Measurements from ENCODE around the gene ARHGAP24. TPM values are rescaled to one million over a fixed set of nuclear protein-coding genes. Genes with fewer than 3 reads are reported as not detected.

ARHGAP24 gene
- total RNA-seq, 2 donors from 2014 or later: 1.0 TPM; not detected in 1

DNA sequence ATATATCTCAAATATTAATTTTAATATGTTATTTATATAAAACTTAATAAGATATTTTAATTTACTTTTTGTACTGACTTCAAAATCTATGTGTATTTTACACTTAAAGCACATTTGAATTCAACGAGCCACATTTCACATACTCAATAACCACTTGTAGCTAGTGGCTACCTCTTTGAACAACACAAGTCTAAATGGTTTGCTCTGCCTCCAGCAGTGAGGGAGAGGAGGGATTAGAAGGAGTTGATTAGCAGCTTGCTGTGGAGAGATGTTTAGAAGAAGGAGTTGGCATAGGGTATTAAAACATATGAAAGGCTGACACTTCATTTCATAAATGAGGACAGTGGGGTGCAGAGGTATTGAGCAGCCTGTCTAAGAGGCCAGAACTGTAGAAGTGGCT is 124.0 kb downstream of the ARHGAP24 start:
- Mint-ChIP-seq H3K9me3 (peaks cover 11% of the 10 kb centered on the region), H3K4me3 (no peak overlapping the region), H3K27me3 (no peaks in the 10 kb centered on the region), H3K4me1 (ENCODE audit: low read depth in 2 of 2) (no peaks in the 10 kb centered on the region), H3K36me3 (peaks cover 4% of the 10 kb centered on the region), H3K27ac (no peak overlapping the region)
- DNase-seq (ENCODE audit: low spot score) (no peak), ATAC-seq (no peak)

DNA sequence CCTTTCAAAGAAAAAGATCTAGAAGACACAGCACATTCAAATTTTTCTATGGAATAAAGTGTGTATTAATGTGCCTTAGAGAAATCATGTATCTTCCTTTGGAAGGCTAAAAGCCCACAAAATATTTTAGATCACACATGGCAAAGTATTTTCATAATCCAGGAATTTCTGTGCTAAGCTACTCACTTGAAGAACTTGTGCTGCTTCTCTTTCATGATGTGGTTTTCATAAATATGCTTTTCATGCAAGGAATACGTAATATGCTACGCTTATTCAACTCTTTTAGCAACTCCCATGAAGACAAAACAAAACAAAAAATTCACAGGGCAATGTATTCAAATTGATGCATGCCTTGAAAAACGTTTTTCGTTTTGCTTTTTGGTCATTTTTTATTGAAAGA is 125.6 kb downstream of the ARHGAP24 start:
- no peaks in the 10 kb centered on the region for H3K36me3 Mint-ChIP-seq
- no peaks in the 10 kb centered on the region for H3K4me1 Mint-ChIP-seq (ENCODE audit: low read depth in 2 of 2)
- ATAC-seq (no peak), DNase-seq (ENCODE audit: low spot score) (no peak)
- H3K27me3 Mint-ChIP-seq: no peaks in the 10 kb centered on the region
- H3K4me3 Mint-ChIP-seq: no peak overlapping the region
- peaks cover 8% of the 10 kb centered on the region for H3K9me3 Mint-ChIP-seq
- no peak overlapping the region for H3K27ac Mint-ChIP-seq

DNA sequence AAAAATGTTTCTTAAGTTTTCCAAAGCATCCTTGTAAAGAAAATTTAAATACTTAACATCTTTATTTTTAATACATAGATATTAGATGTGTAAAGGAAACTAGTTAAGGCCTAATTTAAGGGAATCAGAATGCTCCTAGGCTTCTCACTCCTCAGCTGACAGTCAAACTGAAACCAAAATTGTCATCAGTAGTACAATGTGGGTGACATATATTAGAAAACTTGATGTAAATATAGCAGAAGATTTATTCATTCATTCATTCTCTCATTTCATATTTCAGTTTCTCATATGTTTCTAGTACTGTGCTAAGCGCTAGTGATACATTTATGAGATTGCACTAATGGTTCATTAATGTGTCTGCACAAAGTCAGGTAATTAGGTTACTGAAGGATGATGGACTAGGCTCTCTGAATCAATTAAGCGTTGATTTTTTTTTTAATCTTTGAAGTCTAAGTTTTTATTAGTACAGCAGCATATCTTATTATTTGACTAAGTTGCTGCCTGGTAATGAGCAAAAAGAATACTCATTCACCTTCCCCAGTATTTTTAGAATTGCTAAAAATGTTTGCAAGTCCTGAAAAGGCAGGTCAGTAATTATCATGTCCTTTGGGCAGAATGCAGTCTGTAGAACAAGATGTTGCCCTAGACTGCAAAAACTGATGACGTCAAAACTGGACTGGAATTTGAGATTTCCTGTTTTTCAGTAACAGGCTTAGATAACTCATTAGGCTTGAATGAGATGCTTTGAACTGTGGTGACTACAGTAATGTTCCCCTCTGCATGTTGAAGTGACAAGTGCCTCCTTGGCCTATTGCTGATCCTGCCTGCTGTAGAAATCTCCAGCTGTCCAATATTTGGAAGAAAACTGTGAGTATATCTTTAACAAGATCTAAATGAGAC is 128.7 kb downstream of the ARHGAP24 start:
- DNase-seq (ENCODE audit: low spot score) (no peak), ATAC-seq (no peak)
- Mint-ChIP-seq H3K4me1 (ENCODE audit: low read depth in 2 of 2) (no peaks in the 10 kb centered on the region), H3K36me3 (no peaks in the 10 kb centered on the region), H3K27ac (no peak overlapping the region), H3K9me3 (peaks cover 15% of the 10 kb centered on the region), H3K4me3 (no peak overlapping the region), H3K27me3 (no peaks in the 10 kb centered on the region)

DNA sequence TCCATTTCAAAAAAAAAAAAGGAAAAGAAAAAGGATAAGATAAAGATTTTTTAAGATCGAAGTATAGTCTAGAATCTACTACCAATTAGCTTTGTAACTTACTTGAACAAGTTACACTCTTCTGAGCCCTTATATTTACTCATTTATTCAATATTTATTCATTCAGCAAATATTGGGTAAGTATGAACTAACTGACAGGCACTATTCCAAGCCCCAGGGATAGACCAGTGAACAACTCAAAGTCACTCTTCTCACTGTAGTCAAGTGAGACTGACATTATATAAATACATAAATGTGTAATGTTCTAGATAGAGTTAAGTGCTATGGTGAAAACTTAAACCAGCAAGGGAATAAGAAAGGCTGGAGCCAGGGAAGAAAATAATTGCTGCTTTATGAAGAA is 131.6 kb downstream of the ARHGAP24 start:
- peaks cover 10% of the 10 kb centered on the region for H3K9me3 Mint-ChIP-seq
- no peaks in the 10 kb centered on the region for H3K36me3 Mint-ChIP-seq
- no peak overlapping the region for H3K27ac Mint-ChIP-seq
- no peak overlapping the region for H3K4me3 Mint-ChIP-seq
- DNase-seq (ENCODE audit: low spot score): no peak
- H3K27me3 Mint-ChIP-seq: no peaks in the 10 kb centered on the region
- no peaks in the 10 kb centered on the region for H3K4me1 Mint-ChIP-seq (ENCODE audit: low read depth in 2 of 2)
- no peak for ATAC-seq

DNA sequence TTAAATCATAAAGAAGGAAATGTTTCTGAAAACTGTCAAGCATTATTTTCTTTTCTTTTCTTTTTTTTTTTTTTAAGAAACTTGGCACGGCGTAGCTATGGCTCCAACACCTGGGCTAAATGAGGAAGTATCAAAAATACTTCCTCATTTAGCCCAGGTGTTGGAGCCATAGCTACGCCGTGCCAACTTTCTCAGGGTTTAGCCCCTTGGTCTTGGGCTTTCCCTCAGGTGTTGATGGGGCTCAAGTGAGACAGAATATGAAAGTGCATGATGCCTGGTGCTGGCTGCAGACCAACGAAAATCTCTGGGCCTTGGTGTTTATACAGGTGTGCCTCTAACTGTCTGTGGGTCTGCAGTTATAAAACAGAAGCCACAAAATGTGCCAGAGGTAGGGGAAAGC is 132.7 kb downstream of the ARHGAP24 start:
- no peak overlapping the region for H3K4me3 Mint-ChIP-seq
- DNase-seq (ENCODE audit: low spot score) (no peak), ATAC-seq (no peak)
- H3K9me3 Mint-ChIP-seq: peaks cover 10% of the 10 kb centered on the region
- H3K4me1 Mint-ChIP-seq (ENCODE audit: low read depth in 2 of 2): no peaks in the 10 kb centered on the region
- H3K27me3 Mint-ChIP-seq: no peaks in the 10 kb centered on the region
- H3K27ac Mint-ChIP-seq: no peak overlapping the region
- no peaks in the 10 kb centered on the region for H3K36me3 Mint-ChIP-seq

DNA sequence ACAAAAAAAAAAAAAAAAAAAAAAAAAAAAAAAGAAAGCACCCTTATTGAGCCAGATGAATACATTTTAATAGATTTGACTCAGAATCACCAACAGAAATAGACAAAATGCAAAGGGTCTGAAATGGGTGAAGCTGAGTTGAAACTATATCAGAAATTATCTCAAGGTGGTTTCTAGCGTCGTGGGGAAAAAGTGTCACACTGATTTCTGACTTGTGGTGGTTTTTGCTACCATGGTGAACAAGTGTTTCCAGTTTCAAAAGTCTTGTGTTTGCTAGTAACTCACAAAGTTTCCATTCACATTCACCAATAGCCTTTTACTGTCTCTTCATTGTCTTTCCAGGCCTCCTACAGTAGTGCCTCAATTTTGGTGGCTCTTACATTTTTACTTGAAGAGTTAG is 135.5 kb downstream of the ARHGAP24 start:
- Mint-ChIP-seq H3K36me3 (no peaks in the 10 kb centered on the region), H3K4me1 (ENCODE audit: low read depth in 2 of 2) (no peaks in the 10 kb centered on the region), H3K27ac (no peak overlapping the region), H3K9me3 (peaks cover 10% of the 10 kb centered on the region), H3K4me3 (no peak overlapping the region), H3K27me3 (no peaks in the 10 kb centered on the region)
- ATAC-seq (no peak), DNase-seq (ENCODE audit: low spot score) (no peak)

DNA sequence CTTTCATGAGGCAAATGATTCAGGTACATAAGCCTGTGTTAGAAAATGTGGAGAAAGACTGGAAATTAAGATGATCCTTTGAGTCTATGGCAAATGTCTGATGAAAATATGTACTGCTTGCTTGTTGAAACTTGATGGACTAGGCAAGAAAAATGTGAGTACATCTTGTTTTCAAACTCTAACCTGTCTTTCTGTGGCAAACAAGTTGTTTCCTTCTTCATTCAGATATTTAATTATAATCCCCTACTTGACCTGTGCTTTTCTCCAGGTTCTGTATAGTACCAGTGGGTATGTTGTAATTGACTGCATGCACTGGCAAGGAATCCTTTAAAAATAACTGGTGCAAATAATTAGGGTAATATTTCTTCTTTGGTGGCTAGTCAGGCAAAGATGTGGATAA is 136.7 kb downstream of the ARHGAP24 start:
- H3K27ac Mint-ChIP-seq: no peak overlapping the region
- H3K4me3 Mint-ChIP-seq: no peak overlapping the region
- no peaks in the 10 kb centered on the region for H3K36me3 Mint-ChIP-seq
- DNase-seq (ENCODE audit: low spot score): no peak
- no peak for ATAC-seq
- H3K4me1 Mint-ChIP-seq (ENCODE audit: low read depth in 2 of 2): no peaks in the 10 kb centered on the region
- peaks cover 5% of the 10 kb centered on the region for H3K9me3 Mint-ChIP-seq
- no peaks in the 10 kb centered on the region for H3K27me3 Mint-ChIP-seq

DNA sequence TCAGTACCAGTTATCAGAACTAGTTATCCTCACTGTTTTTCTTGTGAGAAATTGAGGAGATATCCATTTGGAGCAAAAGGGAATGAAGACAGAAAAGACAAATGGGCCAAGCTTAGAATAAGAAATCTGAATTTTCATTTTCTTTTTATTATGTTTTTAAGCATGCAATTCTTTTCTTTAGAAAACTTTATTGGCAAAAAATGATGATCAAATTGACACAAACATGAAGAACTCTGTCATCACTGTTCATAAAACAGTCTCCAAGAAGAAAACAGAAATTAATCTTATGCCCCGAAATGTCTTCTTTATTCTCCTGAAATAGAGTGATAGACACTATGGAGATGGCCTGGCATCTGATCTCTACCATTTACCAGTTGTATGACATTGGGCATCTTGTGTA is 139.0 kb downstream of the ARHGAP24 start:
- Mint-ChIP-seq H3K4me3 (no peak overlapping the region), H3K4me1 (ENCODE audit: low read depth in 2 of 2) (no peaks in the 10 kb centered on the region), H3K27ac (no peak overlapping the region), H3K36me3 (no peaks in the 10 kb centered on the region), H3K9me3 (no peaks in the 10 kb centered on the region), H3K27me3 (no peaks in the 10 kb centered on the region)
- no peak for DNase-seq (ENCODE audit: low spot score)
- no peak for ATAC-seq

DNA sequence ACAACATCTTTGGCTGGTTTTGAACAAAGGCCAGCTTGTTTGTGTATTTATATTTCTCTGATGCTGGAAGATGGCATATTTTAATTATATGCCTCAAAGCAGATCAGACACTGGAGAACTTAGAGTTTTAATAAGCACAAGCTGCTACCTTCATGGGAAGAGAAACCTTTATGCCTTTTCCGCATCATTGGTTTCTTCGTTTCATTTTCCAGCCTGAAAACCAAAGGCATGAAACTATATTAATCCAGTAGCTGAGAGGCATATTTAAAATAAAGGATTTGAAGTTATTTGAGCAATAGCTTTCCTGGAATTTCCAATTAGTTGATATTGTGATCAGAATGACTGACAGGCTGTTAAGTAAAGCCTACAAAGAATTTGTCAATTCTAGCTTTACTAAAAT is 141.0 kb downstream of the ARHGAP24 start:
- Mint-ChIP-seq H3K27ac (no peak overlapping the region), H3K4me1 (ENCODE audit: low read depth in 2 of 2) (no peaks in the 10 kb centered on the region), H3K27me3 (no peaks in the 10 kb centered on the region), H3K4me3 (no peak overlapping the region), H3K36me3 (no peaks in the 10 kb centered on the region), H3K9me3 (peaks cover 2% of the 10 kb centered on the region)
- ATAC-seq: no peak
- no peak for DNase-seq (ENCODE audit: low spot score)

DNA sequence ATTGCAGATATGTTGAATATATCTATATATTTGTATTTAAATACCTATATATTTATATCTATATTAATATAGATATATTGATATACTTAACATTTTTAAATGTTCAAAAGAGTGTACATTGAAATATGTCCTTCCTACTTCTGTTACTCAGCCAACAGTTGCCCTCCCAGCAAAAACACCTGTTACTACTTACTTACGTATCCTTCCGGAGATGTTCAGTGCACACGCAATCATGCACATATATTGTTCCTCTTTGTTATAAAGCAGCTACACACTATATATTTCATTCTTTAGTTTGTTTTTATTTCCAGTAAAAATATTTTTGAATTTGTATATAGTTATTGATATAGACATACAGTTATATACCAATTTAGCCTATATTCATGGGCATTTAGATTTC is 142.3 kb downstream of the ARHGAP24 start:
- ATAC-seq (no peak), DNase-seq (ENCODE audit: low spot score) (no peak)
- no peak overlapping the region for H3K27ac Mint-ChIP-seq
- H3K36me3 Mint-ChIP-seq: no peaks in the 10 kb centered on the region
- H3K9me3 Mint-ChIP-seq: peaks cover 4% of the 10 kb centered on the region
- no peaks in the 10 kb centered on the region for H3K27me3 Mint-ChIP-seq
- H3K4me3 Mint-ChIP-seq: no peak overlapping the region
- no peaks in the 10 kb centered on the region for H3K4me1 Mint-ChIP-seq (ENCODE audit: low read depth in 2 of 2)

DNA sequence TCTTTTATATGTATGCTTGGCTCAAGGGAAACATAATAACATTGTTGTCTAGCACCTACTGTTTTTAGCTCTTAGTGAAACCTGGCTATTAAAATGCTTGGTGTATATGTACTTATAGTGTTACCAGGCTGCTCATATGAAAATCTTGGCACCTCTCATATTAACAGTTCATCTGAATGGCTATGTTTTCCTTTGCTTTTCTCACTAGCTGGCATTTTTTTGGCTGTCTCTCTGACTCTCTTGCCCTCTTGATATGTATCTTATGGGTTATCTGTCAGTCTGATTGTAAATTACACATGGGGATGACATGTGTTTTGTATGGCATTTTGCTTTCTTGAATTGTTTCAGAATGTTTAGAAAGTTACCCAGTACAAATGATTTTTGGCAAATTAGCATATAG is 158.0 kb downstream of the ARHGAP24 start:
- Mint-ChIP-seq H3K4me1 (ENCODE audit: low read depth in 2 of 2) (no peaks in the 10 kb centered on the region), H3K4me3 (no peak overlapping the region), H3K27me3 (no peaks in the 10 kb centered on the region), H3K36me3 (peaks cover 15% of the 10 kb centered on the region), H3K9me3 (peaks cover 21% of the 10 kb centered on the region), H3K27ac (no peak overlapping the region)
- ATAC-seq (no peak), DNase-seq (ENCODE audit: low spot score) (no peak)

DNA sequence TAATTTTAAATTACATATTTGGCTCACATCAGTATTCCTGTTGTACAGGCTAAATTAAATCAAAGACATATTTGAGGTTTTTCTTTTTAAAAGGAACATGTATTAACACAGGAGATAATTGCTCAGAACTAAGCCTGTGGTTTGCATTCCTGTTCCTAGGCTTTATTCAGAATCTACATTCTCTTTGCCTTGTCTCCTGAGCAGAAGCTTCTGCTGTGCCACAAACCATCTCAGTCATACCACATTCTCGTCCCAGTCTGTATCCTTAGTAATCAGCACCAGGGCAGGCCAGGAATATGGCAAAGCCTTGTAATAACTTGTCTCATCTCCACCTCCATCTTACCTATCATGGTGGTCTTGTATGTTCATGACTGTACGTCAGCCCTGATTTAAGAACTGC is 162.8 kb downstream of the ARHGAP24 start:
- Mint-ChIP-seq H3K9me3 (peaks cover 8% of the 10 kb centered on the region), H3K4me3 (no peak overlapping the region), H3K27ac (no peak overlapping the region), H3K27me3 (no peaks in the 10 kb centered on the region), H3K36me3 (no peaks in the 10 kb centered on the region), H3K4me1 (ENCODE audit: low read depth in 2 of 2) (no peaks in the 10 kb centered on the region)
- ATAC-seq (no peak), DNase-seq (ENCODE audit: low spot score) (no peak)

DNA sequence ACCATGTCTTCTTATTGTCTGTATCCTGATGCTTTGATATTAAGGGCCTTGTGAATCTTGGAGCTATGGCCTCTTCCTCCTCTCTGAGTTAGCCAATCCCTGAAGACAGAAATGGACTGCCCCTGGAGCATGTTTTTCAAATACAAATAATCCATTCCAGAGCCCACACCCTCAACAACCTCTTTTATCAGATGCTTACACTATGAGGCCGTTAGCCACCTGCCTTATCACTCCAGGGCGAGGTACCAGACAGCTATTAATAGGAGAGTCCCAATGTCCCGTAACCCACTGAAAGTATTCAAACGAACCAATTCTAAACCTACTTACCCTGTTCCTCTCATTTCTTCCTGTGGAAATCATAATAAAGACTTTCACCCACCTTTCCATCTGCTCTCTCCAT is 165.0 kb downstream of the ARHGAP24 start:
- Mint-ChIP-seq H3K4me3 (no peak overlapping the region), H3K9me3 (peaks cover 7% of the 10 kb centered on the region), H3K27ac (no peak overlapping the region), H3K36me3 (no peaks in the 10 kb centered on the region), H3K4me1 (ENCODE audit: low read depth in 2 of 2) (no peaks in the 10 kb centered on the region), H3K27me3 (no peaks in the 10 kb centered on the region)
- DNase-seq (ENCODE audit: low spot score): no peak
- no peak for ATAC-seq

DNA sequence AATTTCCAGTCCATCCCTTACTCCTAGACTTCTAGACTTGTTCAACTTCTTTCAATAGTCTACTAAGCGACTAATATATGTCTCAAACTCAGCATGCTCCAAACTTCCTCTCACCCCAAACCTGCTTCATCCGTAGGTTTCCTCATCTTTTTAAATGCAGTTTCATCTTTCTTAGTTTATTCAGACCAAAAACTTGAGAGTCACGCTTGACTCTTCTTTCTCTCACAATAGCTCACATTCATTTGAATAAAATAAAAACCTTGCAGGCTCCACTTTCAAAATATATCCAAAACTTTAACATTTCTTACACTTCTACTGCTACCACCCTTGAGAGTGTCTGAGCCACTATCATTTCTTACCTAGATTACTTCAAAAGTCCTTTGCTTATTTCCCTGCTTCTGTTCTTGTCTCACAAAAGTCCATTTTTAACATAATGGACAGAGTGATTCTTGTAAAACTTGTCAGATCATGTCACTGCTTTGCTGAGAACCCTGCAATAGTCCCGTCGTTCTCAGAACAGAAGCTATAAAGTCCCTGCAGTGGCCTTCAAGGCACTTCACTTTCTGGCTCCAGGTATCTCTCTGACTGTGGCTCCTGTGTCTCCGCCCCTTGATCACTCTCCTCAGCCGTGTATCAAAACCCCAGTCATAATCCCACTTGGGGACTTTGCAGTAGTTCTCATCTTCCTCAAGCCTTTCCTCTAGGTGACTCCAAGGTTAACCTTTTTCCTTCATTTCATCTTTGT is 167.6 kb downstream of the ARHGAP24 start:
- Mint-ChIP-seq H3K4me3 (no peak overlapping the region), H3K27ac (no peak overlapping the region), H3K4me1 (ENCODE audit: low read depth in 2 of 2) (no peaks in the 10 kb centered on the region), H3K9me3 (peaks cover 4% of the 10 kb centered on the region), H3K36me3 (no peaks in the 10 kb centered on the region), H3K27me3 (no peaks in the 10 kb centered on the region)
- no peak for ATAC-seq
- no peak for DNase-seq (ENCODE audit: low spot score)
